ENCODE measurements around the gene NAA50. TPM values are rescaled to one million over a fixed set of nuclear protein-coding genes. Genes with fewer than 3 reads are reported as not detected.

Gene NAA50
- total and polyA plus RNA-seq, 10 donors = 24.4 to 100 (median 71.1) TPM

DNA sequence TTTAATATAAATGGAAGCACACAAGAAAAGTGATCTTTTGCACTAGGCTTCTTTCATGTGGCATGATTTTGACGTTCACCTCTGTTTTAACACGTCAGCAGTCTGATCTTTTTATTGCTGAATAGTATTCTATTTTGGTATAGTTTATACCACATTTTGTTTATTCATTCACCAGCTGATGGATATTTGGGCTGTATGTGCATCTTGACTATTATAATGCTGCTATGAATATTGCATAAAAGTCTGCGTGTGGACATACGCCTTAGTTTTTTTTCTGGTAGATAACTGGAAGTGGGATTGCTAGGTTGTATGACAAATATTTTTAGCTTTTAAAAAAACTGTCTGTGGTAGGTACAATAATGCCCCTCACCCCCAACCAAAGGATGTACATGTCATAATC, 14.4 kb downstream of the NAA50 start:
- TF ChIP-seq POLR2AphosphoS5 (IDR thresholded peaks at IDR 0.05) = no peak
- TF ChIP-seq, protein P1, sequence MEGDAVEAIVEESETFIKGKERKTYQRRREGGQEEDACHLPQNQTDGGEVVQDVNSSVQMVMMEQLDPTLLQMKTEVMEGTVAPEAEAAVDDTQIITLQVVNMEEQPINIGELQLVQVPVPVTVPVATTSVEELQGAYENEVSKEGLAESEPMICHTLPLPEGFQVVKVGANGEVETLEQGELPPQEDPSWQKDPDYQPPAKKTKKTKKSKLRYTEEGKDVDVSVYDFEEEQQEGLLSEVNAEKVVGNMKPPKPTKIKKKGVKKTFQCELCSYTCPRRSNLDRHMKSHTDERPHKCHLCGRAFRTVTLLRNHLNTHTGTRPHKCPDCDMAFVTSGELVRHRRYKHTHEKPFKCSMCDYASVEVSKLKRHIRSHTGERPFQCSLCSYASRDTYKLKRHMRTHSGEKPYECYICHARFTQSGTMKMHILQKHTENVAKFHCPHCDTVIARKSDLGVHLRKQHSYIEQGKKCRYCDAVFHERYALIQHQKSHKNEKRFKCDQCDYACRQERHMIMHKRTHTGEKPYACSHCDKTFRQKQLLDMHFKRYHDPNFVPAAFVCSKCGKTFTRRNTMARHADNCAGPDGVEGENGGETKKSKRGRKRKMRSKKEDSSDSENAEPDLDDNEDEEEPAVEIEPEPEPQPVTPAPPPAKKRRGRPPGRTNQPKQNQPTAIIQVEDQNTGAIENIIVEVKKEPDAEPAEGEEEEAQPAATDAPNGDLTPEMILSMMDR (IDR thresholded peaks at IDR 0.05 in 8 of 11, conservative IDR thresholded peaks at IDR 0.05 in 3 of 11) = no peak
- no peak for TF ChIP-seq POLR2A (IDR thresholded peaks at IDR 0.05)
- intact Hi-C loops (cut with DNase I; ENCODE audit: low total_unique reads) = loop anchor here (10.0 kb wide), 1 partner anchor 183 kb away; no protein-coding TSS in a partner anchor
- H3K27me3 ChIP-seq (replicated peaks in 1 of 7) = no peaks in the 10 kb centered on the region
- 84 to 88% (median 87%) methylated on average over 4 of the region's 4 CpGs for WGBS, 5 donors
- H3K4me3 ChIP-seq = no peak overlapping the region
- H3K36me3 ChIP-seq = peaks cover 0 to 22% (median 2%) of the 10 kb centered on the region in 6 donors
- H3K9me3 ChIP-seq = no peaks in the 10 kb centered on the region
- DNase-seq = no peak
- H3K4me1 ChIP-seq = peaks cover 2 to 66% (median 14%) of the 10 kb centered on the region in 6 donors
- no peak overlapping the region for H3K27ac ChIP-seq

DNA sequence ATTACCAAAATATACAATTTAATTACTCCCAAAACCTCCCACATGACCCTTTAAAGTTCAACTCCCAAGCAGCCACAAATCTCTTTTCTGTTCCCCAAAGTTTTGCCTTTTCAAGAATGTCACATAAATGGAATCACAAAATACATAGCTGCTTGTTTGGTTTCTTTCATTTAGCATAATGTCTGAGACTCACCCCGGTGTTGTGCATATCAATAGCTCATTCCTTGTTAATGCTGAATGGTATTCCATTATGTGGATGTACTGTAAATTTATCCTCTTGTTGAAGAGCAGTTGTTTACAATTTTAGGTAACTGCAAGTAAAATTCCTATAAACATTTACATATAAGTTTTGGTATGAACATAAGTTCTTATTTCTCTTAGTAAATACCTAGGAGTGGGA, 15.5 kb downstream of the NAA50 start:
- Histone ChIP-seq H3K36me3 (peaks cover 0 to 23% (median 2%) of the 10 kb centered on the region in 6 donors), H3K27me3 (replicated peaks in 1 of 7) (no peaks in the 10 kb centered on the region), H3K27ac (no peak overlapping the region), H3K4me3 (no peak overlapping the region), H3K4me1 (peaks cover 0 to 56% (median 4%) of the 10 kb centered on the region in 6 donors), H3K9me3 (no peaks in the 10 kb centered on the region)
- TF ChIP-seq POLR2A (IDR thresholded peaks at IDR 0.05) (no peak), POLR2AphosphoS5 (IDR thresholded peaks at IDR 0.05) (no peak)
- TF ChIP-seq, protein P1 (IDR thresholded peaks at IDR 0.05 in 8 of 11, conservative IDR thresholded peaks at IDR 0.05 in 3 of 11) = no peak
- intact Hi-C loops (cut with DNase I; ENCODE audit: low total_unique reads) = loop anchor here (10.0 kb wide), 1 partner anchor 184 kb away; no protein-coding TSS in a partner anchor
- DNase-seq = no peak
- WGBS, 5 donors = 92 to 100% (median 97%) methylated on average over 1 of the region's 1 CpG

- no peak for DNase-seq
- Histone ChIP-seq H3K4me1 (peaks cover 0 to 41% (median 0%) of the 10 kb centered on the region in 6 donors), H3K4me3 (no peak overlapping the region), H3K27me3 (replicated peaks in 1 of 7) (no peaks in the 10 kb centered on the region), H3K36me3 (peaks cover 0 to 27% (median 2%) of the 10 kb centered on the region in 6 donors), H3K9me3 (no peaks in the 10 kb centered on the region), H3K27ac (no peak overlapping the region)
- TF ChIP-seq POLR2AphosphoS5 (IDR thresholded peaks at IDR 0.05) = no peak
- no peak for TF ChIP-seq POLR2A (IDR thresholded peaks at IDR 0.05)
- TF ChIP-seq, protein P1 (IDR thresholded peaks at IDR 0.05 in 8 of 11, conservative IDR thresholded peaks at IDR 0.05 in 3 of 11) = no peak
- intact Hi-C loops (cut with DNase I; ENCODE audit: low total_unique reads) = no loop called here
- 91 to 100% (median 97%) methylated on average over 2 of the region's 2 CpGs for WGBS, 5 donors
Observed at GRCh38 chr3:113728661-113729060, 17.4 kb downstream of the NAA50 start.

DNA sequence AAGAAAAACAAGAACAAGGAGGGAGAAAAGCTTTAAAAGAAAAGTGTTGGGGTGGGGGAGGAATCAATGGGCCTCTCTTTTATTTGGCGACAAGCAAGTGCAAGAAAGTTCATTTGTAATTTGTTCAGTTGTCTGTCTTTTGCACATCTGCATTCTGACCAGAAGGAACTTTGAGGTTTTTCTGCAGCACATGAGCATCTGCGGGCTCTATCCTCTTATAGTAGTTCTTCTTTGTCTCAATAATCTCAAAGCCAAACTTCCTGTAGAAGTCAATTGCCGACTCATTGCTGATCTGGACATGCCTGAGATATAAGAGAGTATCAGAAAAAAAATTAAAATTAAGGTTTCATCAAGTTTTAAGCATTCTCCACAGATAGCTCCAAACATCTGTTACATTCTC, 24.4 kb downstream of the NAA50 start:
- TF ChIP-seq POLR2A (IDR thresholded peaks at IDR 0.05) (no peak), POLR2AphosphoS5 (IDR thresholded peaks at IDR 0.05) (no peak)
- TF ChIP-seq, protein P1 (IDR thresholded peaks at IDR 0.05 in 8 of 11, conservative IDR thresholded peaks at IDR 0.05 in 3 of 11) = no peak
- H3K4me1 ChIP-seq = peaks cover 0 to 8% (median 0%) of the 10 kb centered on the region in 6 donors
- H3K27ac ChIP-seq = no peak overlapping the region
- intact Hi-C loops (cut with DNase I; ENCODE audit: low total_unique reads) = no loop called here
- no peaks in the 10 kb centered on the region for H3K27me3 ChIP-seq (replicated peaks in 1 of 7)
- peaks cover 0 to 65% (median 30%) of the 10 kb centered on the region in 6 donors for H3K36me3 ChIP-seq
- no peaks in the 10 kb centered on the region for H3K9me3 ChIP-seq
- no peak overlapping the region for H3K4me3 ChIP-seq
- DNase-seq = no peak
- WGBS, 5 donors = 29 to 51% (median 47%) methylated on average over 3 of the region's 3 CpGs
